Prostate gland (tissue), 2 donors: ENCODE data around the gene RASD2.

Experiments used
- CTCF ChIP-seq, 4 experiments: fragments of 200-600 bp in 2 of 4; fragments of 450-650 bp in 2 of 4; sonication (generic) in 2 of 4; IDR thresholded peaks; 1 replicate in 3 of 4; 2 replicates in 1 of 4; pipeline ENCODE4 v1.5.1; 2016 to 2019; ENCODE audit warnings: antibody characterized with exemption in 4 of 4, mild to moderate bottlenecking in 2 of 4, moderate library complexity in 2 of 4
- POLR2A ChIP-seq: fragments of 450-650 bp; IDR thresholded peaks from one replicate; pipeline ENCODE4 v1.6.1; 2016; ENCODE audit warnings: antibody characterized with exemption, mild to moderate bottlenecking

- no peak for TF ChIP-seq CTCF (IDR thresholded peaks at IDR 0.05)
- TF ChIP-seq POLR2A, result no peak
These were observed 3.4 kb upstream of the RASD2 start for GRCh38 chr22:35537232-35537631.
